GM21528 (cell line): Measurements from ENCODE around the gene FIBP.

Experiments used
- ATAC-seq: cut with Tn5 transposase; IDR thresholded peaks from one replicate; pipeline ENCODE4 v1.9.1; 2021; ENCODE audit warnings: mild to moderate bottlenecking, moderate library complexity; ENCODE audit not compliant: unreplicated experiment, low FRiP score

FIBP gene

DNA sequence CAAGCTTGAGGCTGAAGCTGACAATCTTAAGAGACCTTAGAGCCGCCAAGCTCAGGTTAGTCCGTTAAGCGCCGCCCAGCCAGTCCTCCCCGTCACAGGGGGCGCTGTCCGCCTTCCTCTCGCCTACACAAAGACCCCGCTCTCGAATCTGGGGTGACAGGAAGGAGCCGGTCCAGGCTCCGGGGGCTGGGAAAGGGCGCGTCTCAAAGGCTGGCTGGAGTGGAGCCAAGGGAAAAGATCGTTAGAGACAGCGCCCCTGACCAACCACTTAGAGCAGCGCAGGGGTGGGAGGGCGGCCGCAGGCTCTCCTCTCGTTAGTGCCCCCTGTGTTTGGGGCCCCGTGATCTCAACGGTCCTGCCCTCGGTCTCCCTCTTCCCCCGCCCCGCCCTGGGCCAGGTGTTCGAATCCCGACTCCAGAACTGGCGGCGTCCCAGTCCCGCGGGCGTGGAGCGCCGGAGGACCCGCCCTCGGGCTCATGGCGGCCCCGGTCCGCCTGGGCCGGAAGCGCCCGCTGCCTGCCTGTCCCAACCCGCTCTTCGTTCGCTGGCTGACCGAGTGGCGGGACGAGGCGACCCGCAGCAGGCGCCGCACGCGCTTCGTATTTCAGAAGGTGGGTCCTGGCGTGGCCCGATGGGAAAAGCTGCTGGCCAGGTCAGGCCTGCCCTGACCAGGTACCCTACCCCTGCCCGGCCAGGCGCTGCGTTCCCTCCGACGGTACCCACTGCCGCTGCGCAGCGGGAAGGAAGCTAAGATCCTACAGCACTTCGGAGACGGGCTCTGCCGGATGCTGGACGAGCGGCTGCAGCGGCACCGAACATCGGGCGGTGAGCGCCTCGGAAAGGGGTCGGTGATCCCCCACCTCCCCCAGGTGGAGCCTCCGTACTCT, 27.8 kb downstream of the FIBP start, which contains the start of gene MUS81:
TSS of gene MUS81 (plus strand) at position 156 of the 887 bp plus-strand sequence. CDS start at position 477, 321 bp downstream.
- ATAC-seq, result no peak

DNA sequence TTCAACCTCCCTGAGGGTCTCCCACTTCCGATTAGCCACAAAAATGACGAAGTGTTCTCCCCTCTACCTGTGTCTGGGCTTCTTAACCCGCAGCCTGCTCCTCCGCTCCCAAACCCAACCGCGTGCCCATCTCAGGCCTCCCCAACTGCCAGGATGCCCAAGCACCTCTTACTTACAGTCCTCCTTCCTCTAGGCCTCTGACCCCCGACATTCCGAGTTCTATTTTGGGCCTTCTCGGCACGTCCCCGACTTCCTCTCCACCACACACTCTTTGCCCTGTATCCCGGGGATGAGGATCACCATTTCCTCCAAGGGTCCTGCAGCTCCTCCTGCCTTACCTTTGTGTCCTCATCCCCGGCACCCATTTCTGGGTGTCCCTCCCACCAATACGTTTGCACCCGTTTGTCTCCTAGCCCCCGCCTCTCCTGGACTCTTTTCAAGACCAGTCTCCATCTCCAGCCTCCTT, 28.4 kb downstream of the FIBP start:
- no peak for ATAC-seq

DNA sequence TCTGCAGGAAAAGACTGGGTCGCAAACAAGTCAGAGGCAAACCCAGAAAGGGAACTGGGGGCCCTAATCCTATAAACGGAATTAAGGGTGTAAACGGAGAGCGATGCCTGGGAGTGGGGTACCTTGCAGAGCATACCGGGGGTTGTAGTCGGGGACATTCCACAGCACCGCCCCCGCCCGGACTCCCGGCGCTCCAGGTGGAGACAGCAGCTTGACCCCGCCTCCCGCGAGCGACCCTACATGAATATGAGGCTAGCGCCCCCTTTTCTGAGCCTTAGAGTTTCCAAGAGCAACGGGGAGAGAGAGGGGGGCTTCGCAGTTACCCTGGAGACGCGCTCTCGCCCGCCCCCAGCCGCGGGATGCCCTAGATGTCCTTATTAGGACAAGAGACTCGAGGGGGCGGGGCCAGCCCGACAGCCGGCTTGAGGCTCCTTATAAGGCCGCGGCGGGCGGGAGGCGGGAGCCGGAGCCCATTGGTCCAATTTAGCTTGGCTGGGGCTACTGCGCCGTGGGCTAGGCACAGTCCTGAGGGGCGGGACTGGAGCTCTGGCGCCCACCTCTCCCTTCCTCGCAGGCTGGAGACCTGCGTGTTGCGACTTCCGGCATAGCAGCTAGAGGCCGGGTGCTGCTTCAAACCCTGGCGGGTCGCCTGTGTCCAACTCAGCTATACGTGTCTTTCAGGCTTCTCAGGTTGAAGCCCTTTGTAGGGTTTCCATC, 29.0 kb downstream of the FIBP start:
- ATAC-seq, result peak; percentile 51

DNA sequence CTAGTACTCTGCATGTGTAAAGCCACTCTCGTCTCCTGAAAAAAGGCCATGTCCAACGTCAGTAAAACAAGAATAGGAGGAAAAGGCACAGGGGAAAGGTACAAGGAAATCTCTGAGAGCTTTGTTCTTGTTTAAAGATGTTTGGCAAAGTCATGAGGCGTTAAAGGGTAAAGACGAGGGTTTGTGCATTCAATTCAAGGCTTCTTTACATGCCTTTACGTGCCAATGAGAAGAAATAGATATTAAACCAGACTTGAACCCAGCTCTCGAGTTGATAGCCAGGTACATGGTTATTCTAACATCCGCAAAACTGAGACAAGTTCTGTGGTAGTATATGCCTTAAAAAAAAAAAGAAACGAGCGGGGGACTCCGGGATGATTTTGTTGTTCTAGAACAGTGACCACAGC, 29.6 kb downstream of the FIBP start:
- ATAC-seq, result no peak

DNA sequence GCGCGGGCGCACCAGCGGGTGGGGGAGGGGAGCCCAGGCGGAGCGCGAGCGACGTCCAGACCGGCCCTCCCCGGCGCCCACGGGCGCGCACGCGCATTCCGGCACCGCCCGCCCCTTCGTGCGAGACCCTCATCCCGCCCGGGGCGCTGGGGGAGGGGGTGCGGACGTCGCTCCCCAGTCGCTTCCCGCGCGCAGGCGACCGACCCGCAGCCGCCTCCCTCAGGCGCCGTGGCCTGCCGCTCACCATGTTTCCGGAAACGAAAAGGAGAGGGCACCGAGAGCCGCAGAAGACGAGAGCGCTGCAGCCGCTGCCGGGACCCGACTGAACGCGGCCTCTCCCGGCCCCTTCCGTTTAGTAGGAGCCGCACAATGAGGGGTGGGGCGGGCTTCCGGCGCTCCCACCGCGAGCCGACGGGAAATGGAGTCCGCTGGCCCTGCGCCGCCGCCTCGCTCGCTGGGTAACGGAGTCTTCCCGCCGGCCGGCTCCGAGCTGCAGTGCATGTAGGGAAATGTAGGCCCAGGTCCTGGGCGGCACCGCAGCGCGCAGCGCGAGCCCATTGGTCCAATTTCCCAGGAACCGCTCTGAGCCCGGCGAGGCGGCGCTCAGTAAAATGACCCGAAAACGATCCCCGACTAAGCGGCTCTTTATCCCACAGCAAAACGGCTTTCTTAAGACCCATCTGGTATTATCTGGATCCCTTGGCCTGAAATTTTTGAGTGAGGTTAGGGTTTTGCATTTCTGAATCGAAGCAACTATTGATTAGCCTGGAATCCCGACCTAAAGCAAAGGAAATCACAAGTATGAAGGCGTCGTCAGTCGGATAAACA, 30.2 kb downstream of the FIBP start, which contains the start of gene CFL1:
TSS of gene CFL1 (minus strand) at position 328 of the 828 bp plus-strand sequence. CDS start at position 247, 81 bp downstream.
- ATAC-seq, result peak; percentile 46

DNA sequence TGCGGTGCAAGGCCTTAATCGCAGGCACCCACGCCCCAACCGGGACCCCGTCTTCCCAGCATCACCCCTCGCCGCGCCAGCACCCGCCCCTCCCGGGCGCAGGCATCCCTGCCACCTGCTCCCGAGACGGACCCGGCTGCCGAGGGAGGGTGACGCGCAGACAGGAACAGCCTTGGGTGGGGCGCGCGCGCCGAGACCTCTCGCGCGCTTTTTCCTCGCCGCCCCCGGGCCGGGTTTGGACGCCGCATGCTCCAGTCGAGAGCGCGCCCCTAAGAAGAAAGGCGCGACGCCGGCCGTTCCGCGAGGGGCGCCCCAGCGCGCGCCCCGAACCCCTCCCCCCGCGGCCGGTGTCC, 30.8 kb downstream of the FIBP start:
- peak; percentile 3 for ATAC-seq

DNA sequence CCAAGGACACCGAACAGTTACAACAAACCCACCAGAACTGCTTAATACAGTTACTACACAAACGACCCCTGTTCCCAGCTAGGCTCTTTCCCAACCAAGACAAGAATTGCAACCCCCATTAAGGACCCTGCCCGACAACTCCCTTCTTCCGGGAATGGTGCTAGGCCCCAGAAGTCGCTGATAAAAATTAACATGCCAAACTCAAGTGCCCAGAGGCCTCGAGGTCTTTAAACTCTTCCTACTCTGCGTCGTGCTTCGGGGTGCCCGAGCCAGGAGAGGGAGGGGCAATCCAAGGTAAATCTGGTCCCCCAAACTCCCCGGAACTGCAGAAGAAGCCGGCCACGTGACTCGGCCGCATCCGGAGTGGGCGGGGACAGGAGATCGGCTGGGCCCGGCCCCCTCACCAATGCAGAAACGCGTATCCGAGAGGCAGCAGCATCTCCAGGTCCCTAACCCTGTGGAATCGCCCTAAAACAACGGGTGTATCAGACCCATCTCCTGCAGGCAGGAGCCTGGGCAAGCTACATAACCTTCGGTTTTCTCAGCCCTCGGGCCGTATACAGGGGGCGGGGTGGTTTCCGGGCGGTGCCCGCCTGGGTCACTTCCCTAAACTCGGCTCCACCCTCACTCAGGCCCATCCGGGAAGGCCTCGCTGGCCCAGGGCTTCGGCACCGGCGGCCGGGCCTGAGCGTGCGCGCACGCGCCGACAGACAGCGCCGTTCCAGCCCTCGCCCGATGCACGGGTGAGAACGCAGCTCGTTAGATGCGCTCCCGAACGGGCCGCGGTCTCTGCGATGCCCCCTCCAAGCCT, 31.4 kb downstream of the FIBP start:
- ATAC-seq, result peak; percentile 32

DNA sequence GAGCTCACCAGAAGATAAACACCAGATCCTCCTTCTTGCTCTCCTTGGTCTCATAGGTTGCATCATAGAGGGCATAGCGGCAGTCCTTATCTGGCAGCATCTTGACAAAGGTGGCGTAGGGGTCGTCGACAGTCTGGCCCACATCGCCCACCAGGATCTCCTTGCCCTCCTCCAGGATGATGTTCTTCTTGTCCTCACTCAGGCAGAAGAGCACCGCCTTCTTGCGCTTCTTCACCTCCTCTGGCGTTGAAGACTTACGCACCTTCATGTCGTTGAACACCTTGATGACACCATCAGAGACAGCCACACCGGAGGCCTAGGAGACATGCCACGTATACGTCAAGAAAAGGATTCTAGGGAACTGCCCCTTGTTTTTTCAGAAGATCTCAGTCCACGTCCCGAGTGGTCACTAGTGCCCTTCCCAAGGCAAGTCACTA, 32.3 kb downstream of the FIBP start:
- ATAC-seq, result no peak

DNA sequence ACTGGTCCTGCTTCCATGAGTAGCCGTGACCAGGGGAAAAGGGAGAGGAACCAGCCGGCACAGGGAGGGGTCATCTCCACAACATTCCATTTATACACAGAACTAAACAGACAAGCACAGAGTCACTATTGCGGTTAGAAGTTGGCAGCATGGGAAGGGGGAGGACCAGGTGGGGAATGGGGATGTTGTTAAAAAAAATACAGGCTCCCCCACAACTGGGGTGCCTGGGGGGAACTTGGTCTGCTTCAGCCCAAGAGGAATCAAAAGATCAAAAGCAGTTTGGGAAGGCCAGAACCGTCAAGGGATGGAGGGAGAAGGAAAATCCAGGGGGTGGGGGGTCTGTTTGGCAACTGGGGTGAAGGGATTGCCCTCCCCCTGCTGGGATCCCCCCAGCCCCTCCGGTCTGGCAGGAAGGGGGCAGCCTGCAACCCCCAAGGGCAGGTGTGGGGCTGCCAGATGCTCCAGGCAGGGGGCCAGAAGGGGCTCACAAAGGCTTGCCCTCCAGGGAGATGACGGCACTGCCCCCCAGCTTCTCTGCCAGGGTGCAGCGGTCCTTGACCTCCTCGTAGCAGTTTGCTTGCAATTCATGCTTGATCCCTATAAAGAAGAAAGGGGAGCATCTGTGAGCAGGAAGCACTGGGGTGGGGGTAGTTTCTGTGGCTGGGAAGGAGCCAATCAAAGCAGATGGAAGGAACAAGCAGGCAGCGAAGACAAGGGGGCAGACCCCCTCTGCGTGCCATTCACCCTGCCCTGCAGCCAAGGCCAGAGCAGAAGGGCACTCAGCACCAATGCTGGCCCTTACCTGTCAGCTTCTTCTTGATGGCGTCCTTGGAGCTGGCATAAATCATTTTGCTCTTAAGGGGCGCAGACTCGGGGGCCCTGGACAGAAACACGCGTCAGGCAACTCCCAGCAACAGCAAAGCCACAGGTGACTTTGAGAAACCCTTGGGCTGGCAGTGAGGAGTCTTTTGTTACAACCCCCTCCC, 33.1 kb downstream of the FIBP start:
- no peak for ATAC-seq

DNA sequence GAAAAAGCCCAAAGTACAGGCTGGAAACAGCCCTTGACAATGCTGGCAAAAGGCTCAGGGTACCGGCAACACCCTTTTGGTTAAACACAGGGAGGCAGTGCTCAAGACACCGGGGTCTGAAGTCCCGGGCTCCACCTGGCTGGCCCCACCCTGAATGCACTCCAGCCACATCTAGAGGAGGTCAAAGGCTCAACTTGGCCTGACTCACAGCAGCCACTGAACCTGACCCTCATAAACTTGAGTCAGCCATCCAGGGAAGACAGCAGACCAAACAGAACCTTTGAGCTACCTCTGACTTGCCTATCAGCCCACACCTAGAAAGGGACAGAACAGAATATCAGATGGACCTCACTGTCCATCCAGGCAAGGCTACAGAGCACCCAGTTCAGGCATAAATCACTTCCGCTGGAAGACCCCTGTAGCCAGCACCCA, 34.1 kb downstream of the FIBP start:
- ATAC-seq, result no peak

DNA sequence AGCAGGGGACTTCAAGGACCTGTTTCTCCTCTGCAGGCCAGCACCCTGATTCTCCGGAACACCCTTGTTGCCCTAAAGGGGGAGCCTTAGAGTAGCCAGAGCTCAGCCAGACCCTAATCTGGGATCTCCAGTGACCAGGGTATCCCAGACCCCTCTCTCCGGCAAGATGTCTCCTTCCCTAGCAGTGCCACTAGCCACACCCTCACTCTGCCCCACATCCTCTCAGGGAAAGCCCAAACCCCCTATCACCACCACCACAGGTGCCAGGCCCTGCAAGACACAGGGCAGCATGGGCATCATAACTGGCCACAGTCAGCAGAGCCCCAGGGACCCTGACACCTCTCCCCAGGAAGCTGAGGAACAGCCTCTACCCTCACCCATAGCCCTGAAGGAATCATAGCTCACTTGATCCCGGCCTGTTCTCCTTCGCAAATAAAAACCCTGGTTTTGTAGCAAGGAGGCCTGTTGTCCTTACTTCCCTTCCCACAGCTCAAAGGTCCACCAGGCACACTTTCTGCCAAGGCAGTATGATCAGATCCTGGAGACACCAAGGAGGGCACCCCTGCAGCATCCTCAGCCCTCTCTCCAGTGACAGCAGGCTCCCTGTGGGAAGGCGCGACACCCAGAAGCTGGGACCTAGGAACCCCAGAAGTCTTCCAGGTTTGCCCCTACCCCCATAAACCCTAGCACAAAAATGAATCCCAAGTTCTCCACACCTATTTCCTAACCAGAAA, 34.9 kb downstream of the FIBP start:
- no peak for ATAC-seq

DNA sequence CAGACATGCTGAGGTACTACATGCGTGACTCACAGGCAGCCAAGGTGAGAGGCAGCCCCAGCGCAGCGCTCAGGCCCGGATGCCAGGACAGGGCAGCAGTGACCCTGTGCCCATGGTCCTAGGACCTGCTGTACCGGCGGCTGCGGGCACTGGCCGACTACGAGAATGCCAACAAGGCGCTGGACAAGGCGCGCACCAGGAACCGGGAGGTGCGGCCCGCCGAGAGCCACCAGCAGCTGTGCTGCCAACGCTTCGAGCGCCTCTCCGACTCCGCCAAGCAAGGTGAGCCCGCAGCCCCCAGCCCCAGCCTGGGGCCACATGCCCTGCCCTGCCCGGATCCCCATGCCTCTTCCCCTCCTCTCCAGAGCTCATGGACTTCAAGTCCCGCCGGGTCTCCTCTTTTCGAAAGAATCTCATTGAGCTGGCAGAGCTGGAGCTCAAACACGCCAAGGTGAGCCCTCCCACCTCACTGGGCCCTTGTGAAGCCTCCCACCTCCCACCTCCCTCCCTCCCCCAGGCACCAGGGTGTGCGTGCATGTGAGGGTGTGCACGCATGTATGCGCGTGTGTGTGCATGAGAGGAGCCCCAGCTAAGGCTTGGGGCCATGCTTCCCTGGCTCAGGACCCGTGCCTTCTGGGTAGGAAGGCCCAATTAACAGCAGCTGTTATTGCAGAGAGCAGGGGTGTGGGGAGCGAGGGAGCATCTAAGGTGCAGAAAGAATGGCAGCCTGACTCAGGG, 35.6 kb downstream of the FIBP start:
- ATAC-seq, result no peak

DNA sequence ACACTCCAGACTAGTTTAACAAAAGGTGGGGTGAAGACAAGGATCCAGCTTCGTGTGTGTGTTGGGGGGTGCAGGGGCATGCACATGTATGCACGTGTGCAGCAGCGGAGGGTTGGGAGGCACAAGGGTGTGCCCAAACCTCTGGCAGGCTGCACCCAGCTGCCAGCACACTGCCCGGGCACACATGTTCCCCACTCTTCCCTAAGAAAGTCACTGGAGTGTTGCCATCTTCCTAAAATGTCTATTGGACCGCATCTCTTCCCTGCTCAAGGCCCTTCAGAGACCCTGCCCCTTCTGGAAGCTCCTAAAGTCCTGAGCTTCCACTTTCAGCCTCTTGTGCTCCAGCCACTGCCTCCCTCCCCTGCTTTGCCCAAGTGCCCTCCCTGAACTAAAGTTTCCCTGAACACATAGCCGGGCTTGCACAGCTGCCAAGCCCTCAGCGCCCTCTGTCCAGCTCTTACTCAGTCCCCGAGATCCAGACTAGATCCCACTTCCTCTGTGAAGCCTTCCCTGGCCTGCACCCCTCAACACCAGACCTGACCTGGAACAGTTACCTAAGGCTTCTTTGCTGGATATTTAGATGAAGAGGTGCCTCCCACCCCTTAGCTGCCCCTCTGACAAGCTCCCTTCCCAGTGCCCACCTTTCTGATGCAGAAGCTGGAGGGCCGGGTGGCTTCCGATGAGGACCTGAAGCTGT, 36.3 kb downstream of the FIBP start:
- no peak for ATAC-seq

DNA sequence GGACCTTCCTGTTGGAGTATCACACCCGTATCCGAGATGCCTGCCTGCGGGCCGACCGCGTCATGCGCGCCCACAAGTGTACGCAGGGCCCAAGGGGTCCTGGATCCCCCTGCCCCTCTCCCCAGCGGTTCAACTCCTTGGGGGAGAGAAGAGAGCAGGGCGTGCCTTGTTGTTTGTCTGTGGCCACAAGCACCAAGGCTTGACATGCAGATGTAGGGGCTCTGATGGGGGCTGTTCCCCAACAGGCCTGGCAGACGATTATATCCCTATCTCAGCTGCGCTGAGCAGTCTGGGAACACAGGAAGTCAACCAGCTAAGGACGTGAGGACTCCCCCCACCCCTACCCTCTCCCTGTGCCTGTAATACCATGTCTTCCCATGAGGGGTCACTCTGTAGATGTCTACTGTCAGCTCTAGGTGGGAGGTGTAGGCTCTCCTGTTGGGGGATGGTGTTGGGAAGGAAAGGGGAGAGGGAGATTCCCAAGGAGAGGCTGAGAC, 37.1 kb downstream of the FIBP start:
- ATAC-seq, result no peak

DNA sequence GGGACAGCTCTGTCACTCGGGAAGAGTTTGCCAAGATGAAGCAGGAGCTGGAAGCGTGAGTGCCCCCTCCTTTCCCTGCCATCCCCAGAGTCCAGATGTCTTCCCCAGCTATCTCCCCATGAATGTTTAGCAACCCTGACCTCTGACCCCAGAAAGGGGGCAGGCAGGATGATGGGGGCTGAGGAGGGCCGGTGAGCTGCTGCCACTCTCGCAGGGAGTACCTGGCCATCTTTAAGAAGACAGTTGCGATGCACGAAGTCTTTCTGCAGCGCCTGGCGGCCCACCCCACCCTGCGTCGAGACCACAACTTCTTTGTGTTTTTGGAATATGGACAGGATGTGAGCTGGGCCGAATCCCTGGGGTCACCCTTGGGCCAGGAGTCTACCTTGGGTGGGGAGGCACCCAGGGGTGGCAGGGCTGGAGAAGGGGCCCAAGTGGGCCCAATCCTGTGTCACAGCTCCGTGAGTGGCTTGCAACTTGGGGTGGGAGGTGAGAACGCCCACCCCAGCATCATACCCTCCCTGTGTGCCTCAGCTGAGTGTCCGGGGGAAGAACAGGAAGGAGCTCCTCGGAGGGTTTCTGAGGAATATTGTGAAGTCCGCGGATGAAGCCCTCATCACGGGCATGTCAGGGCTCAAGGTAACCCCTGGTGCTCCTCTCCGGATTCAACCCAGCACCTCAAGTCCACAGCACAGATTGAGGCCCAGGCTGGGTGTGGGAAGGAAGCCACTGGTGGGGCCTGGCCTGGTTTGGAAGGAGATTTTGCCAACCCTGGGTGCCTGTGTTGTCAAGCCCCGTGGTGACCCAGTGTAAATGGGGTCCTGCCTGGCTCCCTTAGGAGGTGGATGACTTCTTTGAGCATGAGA, 37.8 kb downstream of the FIBP start:
- ATAC-seq, result no peak
